HG02852 (cell line): ENCODE measurements around the gene IL4I1.

Source experiments
- ATAC-seq: cut with Tn5 transposase; IDR thresholded peaks from one replicate; pipeline ENCODE4 v1.9.1; 2021; ENCODE audit warnings: mild to moderate bottlenecking, moderate library complexity; ENCODE audit not compliant: unreplicated experiment

Gene IL4I1

DNA sequence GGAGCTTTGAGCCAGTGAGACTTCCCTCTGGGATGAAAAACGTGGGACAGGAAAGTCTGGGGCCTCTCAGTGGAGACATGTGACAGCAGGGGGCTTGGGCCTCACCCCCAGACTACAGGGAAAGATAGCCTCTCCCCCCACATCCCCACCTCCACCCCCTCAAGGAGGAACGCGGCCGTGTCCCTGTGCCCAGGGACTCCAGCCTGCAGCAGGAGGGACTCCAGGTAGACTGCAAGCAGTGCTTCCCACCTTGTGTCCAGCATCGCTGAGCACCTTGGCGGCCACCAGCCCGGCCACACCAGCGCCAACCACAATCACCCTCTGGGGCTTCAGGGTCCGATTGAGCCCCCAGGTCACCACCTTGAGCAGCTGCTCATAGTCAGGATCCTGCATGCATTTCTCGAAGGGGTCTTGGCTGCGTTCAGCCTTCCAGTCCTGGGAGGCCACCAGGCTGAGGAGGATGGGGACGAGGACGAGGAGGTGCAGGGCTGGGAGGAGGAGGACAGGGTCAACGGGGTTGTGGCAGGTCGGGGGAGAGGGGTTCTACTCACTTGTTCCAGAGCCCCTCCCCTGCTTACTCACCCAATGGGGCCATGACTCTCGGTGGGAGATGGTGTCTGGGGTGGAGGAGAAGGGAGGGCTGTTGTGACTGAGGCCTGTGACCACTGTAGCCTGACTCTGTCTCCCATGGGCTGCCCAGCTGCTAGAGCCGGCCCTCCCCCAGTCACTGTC, 955 bp downstream of the IL4I1 start:
- no peak for ATAC-seq

- ATAC-seq, result no peak
Measured at GRCh38 chr19:49894879-49895565, 1.7 kb downstream of the IL4I1 start.

DNA sequence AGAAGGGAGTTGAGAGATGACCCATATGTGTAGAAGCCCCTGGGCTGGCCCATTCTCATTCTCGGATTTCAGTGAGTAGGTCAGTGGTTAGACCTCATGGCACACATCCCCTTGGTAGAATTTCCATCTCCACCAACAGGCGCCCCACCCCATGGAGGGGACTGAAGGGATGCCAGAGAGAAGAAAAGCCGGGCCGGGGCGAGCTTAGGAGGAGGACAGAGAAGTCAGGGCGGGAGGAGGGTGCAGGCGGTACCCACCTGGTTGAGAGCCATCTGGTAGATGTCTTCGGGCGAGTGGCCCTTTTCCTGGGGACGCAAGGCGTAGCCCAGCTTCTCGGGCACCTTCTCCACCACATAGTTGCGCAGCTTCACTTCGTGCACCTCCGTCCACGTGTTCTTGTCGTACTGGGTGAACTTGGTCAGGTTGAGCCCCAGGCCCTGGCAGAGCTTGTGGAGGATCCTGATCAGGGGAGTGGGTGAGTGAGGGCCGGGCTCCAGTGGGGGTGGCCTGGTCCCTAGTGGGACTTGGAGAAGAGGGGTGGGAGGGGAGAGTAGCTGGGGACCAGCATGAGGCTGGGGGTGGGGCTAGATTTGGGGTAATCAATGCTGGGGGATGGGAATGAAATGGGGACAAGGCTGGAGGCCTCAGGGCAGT, 2.5 kb downstream of the IL4I1 start:
- ATAC-seq, result no peak

- ATAC-seq, result no peak
Measured at GRCh38 chr19:49892716-49893115, 4.0 kb downstream of the IL4I1 start.

- no peak for ATAC-seq
Measured at GRCh38 chr19:49891393-49891792, 5.3 kb downstream of the IL4I1 start.

- no peak for ATAC-seq
Measured at GRCh38 chr19:49890349-49891311, 6.1 kb downstream of the IL4I1 start.

DNA sequence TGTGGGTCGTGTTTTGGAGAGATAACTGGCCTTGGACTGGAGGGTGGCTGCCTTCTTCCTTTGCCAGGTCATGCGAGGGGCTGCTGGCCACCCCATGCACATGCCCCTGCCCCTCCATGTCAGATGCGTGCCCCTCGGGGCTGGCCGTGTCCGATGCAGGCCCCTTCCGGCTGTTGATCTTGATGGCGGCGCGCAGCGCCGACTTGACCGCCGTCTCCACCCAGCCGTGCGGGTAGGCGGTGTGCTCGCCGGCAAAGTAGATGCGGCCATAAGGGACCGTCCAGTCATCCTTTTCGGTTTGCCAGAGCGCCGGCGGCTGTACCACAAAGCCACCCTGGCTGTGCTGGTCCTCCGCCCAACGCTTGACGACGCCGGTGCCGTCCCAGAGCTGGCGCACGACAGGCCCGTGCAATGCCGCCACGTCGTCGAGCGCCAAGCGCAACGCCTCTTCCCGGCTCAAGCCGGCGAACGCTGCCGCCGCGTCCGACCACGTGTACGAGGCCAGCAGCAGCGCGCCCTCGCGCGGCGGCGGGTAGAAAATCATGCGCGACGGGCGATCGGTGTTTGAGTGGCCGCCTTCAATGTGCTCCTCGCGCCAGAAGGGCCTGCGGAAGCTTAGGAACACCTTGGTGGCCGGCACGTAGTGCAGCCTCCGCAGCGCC, 6.9 kb downstream of the IL4I1 start:
- ATAC-seq, result no peak

- no peak for ATAC-seq
Measured at GRCh38 chr19:49889038-49889686, 7.5 kb downstream of the IL4I1 start.

DNA sequence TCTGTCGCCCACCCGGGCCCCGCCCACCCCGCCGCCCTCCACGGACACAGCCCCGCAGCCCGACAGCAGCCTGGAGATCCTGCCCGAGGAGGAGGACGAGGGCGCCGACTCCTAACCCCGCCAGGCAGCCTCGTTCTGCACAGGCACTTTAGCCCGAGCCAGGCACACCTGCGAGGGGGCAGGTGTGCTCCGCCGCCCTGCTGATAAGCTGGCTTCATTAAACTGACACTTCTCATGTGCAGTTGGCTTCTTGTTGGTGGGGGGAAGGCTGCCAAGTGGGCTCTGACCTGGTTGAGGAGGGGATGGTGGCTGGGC, 8.2 kb downstream of the IL4I1 start:
- no peak for ATAC-seq

- ATAC-seq, result no peak
Measured at GRCh38 chr19:49887665-49888509, 8.8 kb downstream of the IL4I1 start.

GRCh38 chr19:49887037-49887664, 9.5 kb downstream of the IL4I1 start:
- ATAC-seq, result no peak

DNA sequence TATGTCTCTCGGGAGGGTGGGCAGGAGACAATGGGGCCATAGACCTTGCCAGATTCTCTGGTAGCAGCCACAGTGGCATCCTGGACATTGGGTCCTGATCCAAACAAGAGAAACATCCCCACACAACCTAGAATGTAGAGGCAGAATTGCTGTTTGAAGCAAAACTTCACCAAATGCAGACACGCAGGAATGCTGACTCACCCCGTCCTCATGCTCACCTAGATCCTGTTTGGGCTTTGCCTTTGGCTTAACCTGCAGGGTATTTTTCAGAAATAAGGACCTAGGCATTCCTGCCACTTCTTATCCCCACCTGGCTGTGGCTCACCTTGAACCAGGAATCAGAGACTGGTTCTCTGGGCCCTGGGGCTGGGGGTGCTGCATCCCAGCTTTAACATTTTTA, 11.9 kb downstream of the IL4I1 start:
- ATAC-seq, result no peak

GRCh38 chr19:49884109-49884508, 12.6 kb downstream of the IL4I1 start:
- ATAC-seq, result no peak

DNA sequence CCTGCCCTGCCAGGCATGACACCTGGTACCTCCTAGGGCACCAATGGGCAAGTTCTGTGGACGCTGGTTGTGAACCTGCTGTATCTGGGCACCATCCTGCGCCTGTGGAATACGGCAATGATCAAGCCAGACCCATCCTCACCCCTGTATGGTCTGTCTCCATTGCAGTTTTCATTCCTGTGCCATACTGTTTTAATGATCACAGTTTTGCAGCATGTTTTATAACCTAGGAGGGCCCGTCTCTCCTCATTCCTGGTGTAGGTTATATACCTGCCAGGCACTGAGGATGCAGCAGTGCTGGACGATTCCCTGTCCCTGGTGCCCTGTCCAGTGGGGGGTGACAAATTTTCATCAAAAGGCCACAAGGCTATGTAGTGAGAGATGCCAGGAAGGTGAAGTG, 13.6 kb downstream of the IL4I1 start:
- ATAC-seq, result no peak

- ATAC-seq, result no peak
Measured at GRCh38 chr19:49882643-49883042, 14.0 kb downstream of the IL4I1 start.

GRCh38 chr19:49881672-49882394, 14.9 kb downstream of the IL4I1 start:
- no peak for ATAC-seq

DNA sequence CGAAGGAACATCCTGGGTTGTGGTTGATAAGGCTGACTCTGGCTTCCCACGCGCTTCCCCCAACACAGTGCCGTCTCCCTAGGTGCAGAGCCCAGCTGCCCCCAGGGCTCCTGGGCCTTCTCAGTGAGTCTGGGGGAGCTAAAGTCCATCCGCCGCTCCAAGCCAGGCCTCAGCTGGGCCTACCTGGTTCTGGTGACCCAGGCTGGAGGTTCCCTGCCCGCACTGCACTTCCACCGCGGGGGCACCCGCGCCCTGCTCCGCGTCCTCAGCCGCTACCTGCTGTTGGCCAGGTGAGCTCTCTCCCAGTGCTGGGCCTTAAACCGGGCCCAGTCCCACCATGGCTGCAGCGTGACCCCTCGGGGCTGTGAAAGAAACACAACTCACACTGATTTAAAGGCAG, 15.5 kb downstream of the IL4I1 start:
- ATAC-seq, result no peak
